Natural killer cell (primary cell): ENCODE data around the gene NRP2. TPM values are rescaled to one million over a fixed set of nuclear protein-coding genes. Genes with fewer than 3 reads are reported as not detected.

Experiments used
- ATAC-seq, 3 donors: fragments of 150-1000 bp in 2 of 3; fragments of 200-7000 bp in 1 of 3; cut with Tn5 transposase; 1 replicate in 1 of 3; 2 replicates in 2 of 3; pipeline ENCODE4 v1.10.0; 2021; ENCODE audit warnings: mild to moderate bottlenecking in 2 of 3, moderate library complexity in 2 of 3
- DNase-seq, 2 donors: peaks; one replicate each; pipeline versions ENCODE4 v3.0.0 to v3.0.0-alpha.2; 2013 to 2021; ENCODE audit warnings: mixed read lengths in 1 of 2
- H3K27ac ChIP-seq: one replicate; pipeline ENCODE4 v1.5.1; 2013; ENCODE audit warnings: mild to moderate bottlenecking, low read length
- H3K27me3 ChIP-seq: one replicate; pipeline ENCODE4 v1.6.1; 2013; ENCODE audit warnings: low read length; ENCODE audit not compliant: control insufficient read depth, insufficient read depth
- H3K36me3 ChIP-seq: one replicate; pipeline ENCODE4 v1.6.1; 2013; ENCODE audit warnings: low read length; ENCODE audit not compliant: control insufficient read depth, insufficient read depth
- H3K4me1 ChIP-seq: one replicate; pipeline ENCODE4 v1.6.1; 2013; ENCODE audit warnings: low read length; ENCODE audit not compliant: control insufficient read depth, insufficient read depth
- H3K4me3 ChIP-seq: one replicate; pipeline ENCODE4 v1.5.1; 2013; ENCODE audit warnings: low read length
- H3K9me3 ChIP-seq: one replicate; pipeline ENCODE4 v1.6.1; 2013; ENCODE audit warnings: low read length; ENCODE audit not compliant: control insufficient read depth, insufficient read depth
- H3K27ac Mint-ChIP-seq, 2 donors: one replicate each; pipeline ENCODE4 v1.8.0; 2022; ENCODE audit warnings: mild to moderate bottlenecking in 2 of 2, mixed read lengths in 2 of 2, moderate library complexity in 1 of 2
- H3K27me3 Mint-ChIP-seq, 2 donors: one replicate each; pipeline ENCODE4 v1.8.0; 2022; ENCODE audit warnings: low read depth in 2 of 2, mixed read lengths in 2 of 2
- H3K36me3 Mint-ChIP-seq: one replicate; pipeline ENCODE4 v1.8.0; 2022; ENCODE audit warnings: mixed read lengths
- H3K4me1 Mint-ChIP-seq, 2 donors: one replicate each; pipeline ENCODE4 v1.8.0; 2022; ENCODE audit warnings: mixed read lengths in 2 of 2
- H3K4me3 Mint-ChIP-seq: one replicate; pipeline ENCODE4 v1.8.0; 2022; ENCODE audit warnings: mild to moderate bottlenecking, moderate library complexity, mixed read lengths
- H3K9me3 Mint-ChIP-seq, 2 donors: one replicate each; pipeline ENCODE4 v1.8.0; 2022; ENCODE audit warnings: mixed read lengths in 2 of 2
- CTCF ChIP-seq: fragments of 200-600 bp; IDR thresholded peaks from one replicate; pipeline ENCODE4 v1.8.0; 2022; ENCODE audit warnings: antibody characterized with exemption
- WGBS: methylation state at CpG from one replicate; pipeline ENCODE4 v1.1.7; 2013; ENCODE audit warnings: missing lambda C conversion rate; ENCODE audit not compliant: insufficient coverage; 5-methylcytosine and 5-hydroxymethylcytosine counted together
- intact Hi-C: fragments of 100-400 bp; cut with micrococcal nuclease; formaldehyde crosslinking; loops from one replicate; pipeline ENCODE4 v1.14.2; 2022
- total RNA-seq, 4 donors: library from RNA; stranded (reverse); fragments of 120-200 nt in 1 of 4; gene quantifications; one replicate each; pipeline versions ENCODE4 v1.2.3 to v1.2.4, GENCODE V29; 2013 to 2022

The NRP2 gene
- total RNA-seq, 3 donors from 2014 or later (not counting 1 experiment from before 2014, with no cell fraction given), result 0.40 TPM; not detected in 2

DNA sequence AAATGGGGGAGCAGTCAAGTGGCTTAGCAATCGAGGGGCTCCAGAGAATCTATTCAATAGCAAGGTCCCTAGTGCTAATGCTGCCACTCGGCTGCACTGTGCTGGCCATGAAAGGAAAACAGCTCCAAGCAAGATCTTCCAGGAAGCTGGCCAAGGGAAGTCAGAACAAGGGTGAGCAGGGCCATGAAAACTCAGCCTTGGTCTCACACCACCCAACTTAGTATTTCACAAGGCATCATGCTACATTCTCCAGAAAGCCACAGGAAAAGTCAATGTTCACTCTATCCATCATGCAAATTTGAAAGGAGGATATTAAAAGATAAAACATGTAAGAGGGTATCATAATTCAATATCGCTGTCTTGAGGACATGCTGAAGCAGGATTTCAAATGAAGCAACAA is 35.7 kb downstream of the NRP2 start:
- peaks cover 0 to 6% of the 10 kb centered on the region in 2 donors for H3K27me3 Mint-ChIP-seq
- no peaks in the 10 kb centered on the region for H3K36me3 ChIP-seq
- no peaks in the 10 kb centered on the region for H3K9me3 ChIP-seq
- 84% methylated on average over 3 of the region's 3 CpGs for WGBS
- no peak for DNase-seq
- H3K4me3 ChIP-seq, result no peak overlapping the region
- H3K27ac Mint-ChIP-seq, result no peak overlapping the region
- no peak for ATAC-seq
- H3K4me3 Mint-ChIP-seq, result no peak overlapping the region
- no peaks in the 10 kb centered on the region for H3K9me3 Mint-ChIP-seq
- H3K27me3 ChIP-seq, result no peaks in the 10 kb centered on the region
- intact Hi-C loops, result no loop called here
- H3K4me1 ChIP-seq, result peaks cover 8% of the 10 kb centered on the region
- no peak overlapping the region for H3K27ac ChIP-seq
- no peak for TF ChIP-seq CTCF
- no peaks in the 10 kb centered on the region for H3K4me1 Mint-ChIP-seq
- H3K36me3 Mint-ChIP-seq, result no peaks in the 10 kb centered on the region

DNA sequence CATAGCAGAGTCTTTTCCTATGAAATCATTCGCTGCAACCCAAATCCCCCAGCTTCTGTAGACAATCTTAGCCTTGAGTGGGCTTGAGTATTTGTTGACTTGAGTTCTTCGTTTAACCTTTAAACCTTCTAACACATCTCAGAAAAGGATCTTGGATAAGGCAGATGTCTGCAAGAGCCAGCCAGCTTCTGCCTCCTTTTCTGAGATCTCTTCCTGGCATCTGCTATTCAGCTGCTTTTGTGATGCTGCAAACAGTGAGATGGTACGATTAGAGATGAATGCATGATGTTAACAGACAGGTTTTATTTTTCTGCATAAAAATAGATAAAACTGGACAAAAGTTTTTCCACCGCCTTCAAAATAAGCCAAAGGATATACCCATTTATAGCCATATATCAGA is 37.5 kb downstream of the NRP2 start:
- H3K36me3 Mint-ChIP-seq, result no peaks in the 10 kb centered on the region
- no peak for ATAC-seq
- H3K27ac Mint-ChIP-seq, result no peak overlapping the region
- 83% methylated on average over 3 of the region's 4 CpGs for WGBS
- H3K9me3 ChIP-seq, result no peaks in the 10 kb centered on the region
- H3K4me3 Mint-ChIP-seq, result no peak overlapping the region
- no peaks in the 10 kb centered on the region for H3K36me3 ChIP-seq
- TF ChIP-seq CTCF, result no peak
- no peaks in the 10 kb centered on the region for H3K27me3 ChIP-seq
- intact Hi-C loops, result no loop called here
- H3K9me3 Mint-ChIP-seq, result no peaks in the 10 kb centered on the region
- DNase-seq, result no peak
- no peak overlapping the region for H3K4me3 ChIP-seq
- peaks cover 0 to 6% of the 10 kb centered on the region in 2 donors for H3K27me3 Mint-ChIP-seq
- H3K4me1 ChIP-seq, result peaks cover 1% of the 10 kb centered on the region
- no peak overlapping the region for H3K27ac ChIP-seq
- no peaks in the 10 kb centered on the region for H3K4me1 Mint-ChIP-seq

- Mint-ChIP-seq H3K27me3 (peaks cover 0 to 6% of the 10 kb centered on the region in 2 donors), H3K4me1 (no peaks in the 10 kb centered on the region), H3K27ac (no peak overlapping the region), H3K4me3 (no peak overlapping the region), H3K36me3 (no peaks in the 10 kb centered on the region), H3K9me3 (no peaks in the 10 kb centered on the region)
- H3K27me3 ChIP-seq, result no peaks in the 10 kb centered on the region
- H3K4me1 ChIP-seq, result no peaks in the 10 kb centered on the region
- DNase-seq, result no peak
- no peaks in the 10 kb centered on the region for H3K36me3 ChIP-seq
- 87% methylated on average over 7 of the region's 7 CpGs for WGBS
- H3K9me3 ChIP-seq, result no peaks in the 10 kb centered on the region
- no peak for ATAC-seq
- no peak overlapping the region for H3K4me3 ChIP-seq
- TF ChIP-seq CTCF, result no peak
- intact Hi-C loops, result no loop called here
- no peak overlapping the region for H3K27ac ChIP-seq
These were observed 38.2 kb downstream of the NRP2 start for GRCh38 chr2:205720451-205720902.

- WGBS, result 92% methylated on average over 7 of the region's 8 CpGs
- H3K9me3 ChIP-seq, result no peaks in the 10 kb centered on the region
- no peaks in the 10 kb centered on the region for H3K36me3 Mint-ChIP-seq
- no peaks in the 10 kb centered on the region for H3K4me1 Mint-ChIP-seq
- no peak overlapping the region for H3K27ac ChIP-seq
- no peaks in the 10 kb centered on the region for H3K27me3 ChIP-seq
- ATAC-seq (no peak), DNase-seq (no peak)
- H3K36me3 ChIP-seq, result no peaks in the 10 kb centered on the region
- H3K4me3 ChIP-seq, result no peak overlapping the region
- H3K4me1 ChIP-seq, result no peaks in the 10 kb centered on the region
- no peaks in the 10 kb centered on the region for H3K9me3 Mint-ChIP-seq
- peaks cover 0 to 6% of the 10 kb centered on the region in 2 donors for H3K27me3 Mint-ChIP-seq
- intact Hi-C loops, result no loop called here
- no peak for TF ChIP-seq CTCF
- H3K27ac Mint-ChIP-seq, result no peak overlapping the region
- no peak overlapping the region for H3K4me3 Mint-ChIP-seq
These were observed 38.8 kb downstream of the NRP2 start for GRCh38 chr2:205721057-205721449.
